ENCODE measurements around the gene LARGE1.

- no peak for TF ChIP-seq TAF1 (IDR thresholded peaks at IDR 0.05; ENCODE audit: borderline replicate concordance, insufficient read depth, low read length)
- TF ChIP-seq, protein P1, sequence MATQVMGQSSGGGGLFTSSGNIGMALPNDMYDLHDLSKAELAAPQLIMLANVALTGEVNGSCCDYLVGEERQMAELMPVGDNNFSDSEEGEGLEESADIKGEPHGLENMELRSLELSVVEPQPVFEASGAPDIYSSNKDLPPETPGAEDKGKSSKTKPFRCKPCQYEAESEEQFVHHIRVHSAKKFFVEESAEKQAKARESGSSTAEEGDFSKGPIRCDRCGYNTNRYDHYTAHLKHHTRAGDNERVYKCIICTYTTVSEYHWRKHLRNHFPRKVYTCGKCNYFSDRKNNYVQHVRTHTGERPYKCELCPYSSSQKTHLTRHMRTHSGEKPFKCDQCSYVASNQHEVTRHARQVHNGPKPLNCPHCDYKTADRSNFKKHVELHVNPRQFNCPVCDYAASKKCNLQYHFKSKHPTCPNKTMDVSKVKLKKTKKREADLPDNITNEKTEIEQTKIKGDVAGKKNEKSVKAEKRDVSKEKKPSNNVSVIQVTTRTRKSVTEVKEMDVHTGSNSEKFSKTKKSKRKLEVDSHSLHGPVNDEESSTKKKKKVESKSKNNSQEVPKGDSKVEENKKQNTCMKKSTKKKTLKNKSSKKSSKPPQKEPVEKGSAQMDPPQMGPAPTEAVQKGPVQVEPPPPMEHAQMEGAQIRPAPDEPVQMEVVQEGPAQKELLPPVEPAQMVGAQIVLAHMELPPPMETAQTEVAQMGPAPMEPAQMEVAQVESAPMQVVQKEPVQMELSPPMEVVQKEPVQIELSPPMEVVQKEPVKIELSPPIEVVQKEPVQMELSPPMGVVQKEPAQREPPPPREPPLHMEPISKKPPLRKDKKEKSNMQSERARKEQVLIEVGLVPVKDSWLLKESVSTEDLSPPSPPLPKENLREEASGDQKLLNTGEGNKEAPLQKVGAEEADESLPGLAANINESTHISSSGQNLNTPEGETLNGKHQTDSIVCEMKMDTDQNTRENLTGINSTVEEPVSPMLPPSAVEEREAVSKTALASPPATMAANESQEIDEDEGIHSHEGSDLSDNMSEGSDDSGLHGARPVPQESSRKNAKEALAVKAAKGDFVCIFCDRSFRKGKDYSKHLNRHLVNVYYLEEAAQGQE (IDR thresholded peaks at IDR 0.05; ENCODE audit: insufficient read depth in 1 of 2, low read depth in 2 of 2, low read length in 2 of 2), result no peak
- no peak for TF ChIP-seq SIN3A (IDR thresholded peaks at IDR 0.05; ENCODE audit: borderline replicate concordance, insufficient read depth, low read length)
These were observed 604.3 kb downstream of the LARGE1 start for GRCh38 chr22:33315954-33316353.
